Measurements from ENCODE around the gene TCF7L2. TPM values are rescaled to one million over a fixed set of nuclear protein-coding genes. Genes with fewer than 3 reads are reported as not detected.

The TCF7L2 gene
- polyA plus RNA-seq, 1 donor from 2014 or later, result 1.7 TPM

DNA sequence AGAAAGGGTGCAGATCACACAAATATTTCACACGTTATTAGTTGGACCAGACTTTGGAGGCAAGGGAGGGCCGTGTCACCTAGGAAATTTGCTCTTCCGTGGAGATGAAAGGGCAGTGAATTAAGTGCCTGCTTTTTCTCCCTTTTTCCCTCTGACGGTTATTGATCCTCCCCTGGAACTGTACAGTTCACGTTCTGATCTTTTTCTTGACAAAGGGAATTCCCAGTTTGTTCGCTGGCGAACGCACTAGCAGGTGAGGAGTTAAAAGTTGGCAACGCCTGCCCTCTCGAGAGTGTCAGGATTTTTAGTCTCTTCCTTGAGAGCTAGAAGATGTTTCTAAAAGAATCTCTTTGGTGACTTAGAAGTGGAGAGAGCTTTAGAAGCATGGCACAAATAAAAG, 111.5 kb downstream of the TCF7L2 start:
- no peaks in the 10 kb centered on the region for H3K9me3 ChIP-seq (ENCODE audit: low read length)
- no peak overlapping the region for H3K4me2 ChIP-seq (ENCODE audit: low read length)
- TF ChIP-seq POLR2AphosphoS5 (IDR thresholded peaks at IDR 0.05), result no peak
- TF ChIP-seq MXI1 (conservative IDR thresholded peaks at IDR 0.05; ENCODE audit: poor library complexity, severe bottlenecking), result no peak
- TF ChIP-seq RAD21 (conservative IDR thresholded peaks at IDR 0.05), result no peak
- no peak for TF ChIP-seq EZH2 (IDR thresholded peaks at IDR 0.05; ENCODE audit: borderline replicate concordance, insufficient read depth, low read length, poor library complexity, severe bottlenecking)
- TF ChIP-seq, protein P1, sequence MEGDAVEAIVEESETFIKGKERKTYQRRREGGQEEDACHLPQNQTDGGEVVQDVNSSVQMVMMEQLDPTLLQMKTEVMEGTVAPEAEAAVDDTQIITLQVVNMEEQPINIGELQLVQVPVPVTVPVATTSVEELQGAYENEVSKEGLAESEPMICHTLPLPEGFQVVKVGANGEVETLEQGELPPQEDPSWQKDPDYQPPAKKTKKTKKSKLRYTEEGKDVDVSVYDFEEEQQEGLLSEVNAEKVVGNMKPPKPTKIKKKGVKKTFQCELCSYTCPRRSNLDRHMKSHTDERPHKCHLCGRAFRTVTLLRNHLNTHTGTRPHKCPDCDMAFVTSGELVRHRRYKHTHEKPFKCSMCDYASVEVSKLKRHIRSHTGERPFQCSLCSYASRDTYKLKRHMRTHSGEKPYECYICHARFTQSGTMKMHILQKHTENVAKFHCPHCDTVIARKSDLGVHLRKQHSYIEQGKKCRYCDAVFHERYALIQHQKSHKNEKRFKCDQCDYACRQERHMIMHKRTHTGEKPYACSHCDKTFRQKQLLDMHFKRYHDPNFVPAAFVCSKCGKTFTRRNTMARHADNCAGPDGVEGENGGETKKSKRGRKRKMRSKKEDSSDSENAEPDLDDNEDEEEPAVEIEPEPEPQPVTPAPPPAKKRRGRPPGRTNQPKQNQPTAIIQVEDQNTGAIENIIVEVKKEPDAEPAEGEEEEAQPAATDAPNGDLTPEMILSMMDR (IDR thresholded peaks at IDR 0.05; ENCODE audit: poor library complexity, severe bottlenecking), result no peak
- no peak for TF ChIP-seq EP300 (conservative IDR thresholded peaks at IDR 0.05; ENCODE audit: poor library complexity, severe bottlenecking)
- no peak overlapping the region for H2AFZ ChIP-seq (ENCODE audit: low read depth, low read length)
- no peaks in the 10 kb centered on the region for H3K9me2 ChIP-seq (ENCODE audit: insufficient read depth, low read length)
- H3K4me3 ChIP-seq (ENCODE audit: low read length), result no peak overlapping the region
- peaks cover 8% of the 10 kb centered on the region for H3F3A ChIP-seq (ENCODE audit: insufficient read depth, low read length, poor library complexity, severe bottlenecking)
- H3K9ac ChIP-seq (ENCODE audit: low read length), result no peak overlapping the region
- no peaks in the 10 kb centered on the region for H3K27me3 ChIP-seq (ENCODE audit: insufficient read depth, low read depth, low read length)
- H3K27ac ChIP-seq (ENCODE audit: low read length), result no peak overlapping the region
- peaks cover 20% of the 10 kb centered on the region for H3K79me2 ChIP-seq (replicated peaks; ENCODE audit: insufficient read depth, low read length)
- H3K36me3 ChIP-seq (ENCODE audit: insufficient read depth, low read length), result no peaks in the 10 kb centered on the region
- no peaks in the 10 kb centered on the region for H4K20me1 ChIP-seq (ENCODE audit: insufficient read depth)

DNA sequence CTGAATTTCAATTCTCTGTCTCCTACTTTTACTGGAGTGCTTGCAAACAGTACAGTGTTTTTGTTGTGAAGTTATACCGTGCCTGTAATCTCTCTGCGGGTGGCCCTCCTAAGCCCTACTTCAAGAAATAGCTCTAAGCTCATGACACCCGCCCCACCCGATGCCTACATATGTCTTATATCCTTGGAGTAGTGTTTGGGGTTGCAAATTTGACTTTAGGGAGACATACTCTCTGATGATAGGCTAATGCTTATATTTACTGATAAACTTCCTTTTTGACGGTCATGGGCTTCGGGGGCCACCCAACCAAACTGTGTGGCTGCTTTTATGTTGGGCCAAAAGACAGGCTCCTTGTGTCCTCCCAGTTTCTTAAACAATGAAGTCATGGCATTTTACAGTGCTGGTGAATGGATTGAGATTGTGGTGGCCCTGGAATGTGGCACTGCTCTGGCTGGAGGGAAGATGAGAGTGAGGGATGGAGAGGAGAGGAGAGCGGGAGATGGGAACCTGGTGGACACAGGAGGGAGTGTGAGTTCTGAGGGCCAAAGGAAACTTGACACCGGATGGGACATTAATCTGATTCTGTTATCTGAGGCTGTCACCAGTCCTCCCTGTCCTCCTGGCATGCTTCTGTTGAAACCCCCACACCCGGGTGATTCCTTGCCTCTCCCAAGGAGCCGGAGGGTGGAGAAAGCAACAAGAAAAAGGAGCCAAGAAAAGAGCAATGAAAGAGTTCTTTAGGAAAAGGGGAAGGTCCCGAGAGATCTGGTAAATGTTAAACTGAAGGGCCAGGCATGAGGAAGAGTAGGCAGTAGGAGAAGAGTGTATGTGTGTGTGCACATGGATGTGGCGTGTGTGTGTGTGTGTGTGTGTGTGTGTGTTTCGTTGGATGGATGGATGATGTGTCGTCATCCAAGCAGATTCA, 113.3 kb downstream of the TCF7L2 start:
- H3K27ac ChIP-seq (ENCODE audit: low read length), result no peak overlapping the region
- H3K27me3 ChIP-seq (ENCODE audit: insufficient read depth, low read depth, low read length), result no peaks in the 10 kb centered on the region
- H3K9ac ChIP-seq (ENCODE audit: low read length), result no peak overlapping the region
- peaks cover 17% of the 10 kb centered on the region for H3K79me2 ChIP-seq (replicated peaks; ENCODE audit: insufficient read depth, low read length)
- H4K20me1 ChIP-seq (ENCODE audit: insufficient read depth), result no peaks in the 10 kb centered on the region
- H3K36me3 ChIP-seq (ENCODE audit: insufficient read depth, low read length), result no peaks in the 10 kb centered on the region
- TF ChIP-seq MXI1 (conservative IDR thresholded peaks at IDR 0.05; ENCODE audit: poor library complexity, severe bottlenecking), result no peak
- TF ChIP-seq, protein P1 (IDR thresholded peaks at IDR 0.05; ENCODE audit: poor library complexity, severe bottlenecking), result no peak
- TF ChIP-seq, protein P2, sequence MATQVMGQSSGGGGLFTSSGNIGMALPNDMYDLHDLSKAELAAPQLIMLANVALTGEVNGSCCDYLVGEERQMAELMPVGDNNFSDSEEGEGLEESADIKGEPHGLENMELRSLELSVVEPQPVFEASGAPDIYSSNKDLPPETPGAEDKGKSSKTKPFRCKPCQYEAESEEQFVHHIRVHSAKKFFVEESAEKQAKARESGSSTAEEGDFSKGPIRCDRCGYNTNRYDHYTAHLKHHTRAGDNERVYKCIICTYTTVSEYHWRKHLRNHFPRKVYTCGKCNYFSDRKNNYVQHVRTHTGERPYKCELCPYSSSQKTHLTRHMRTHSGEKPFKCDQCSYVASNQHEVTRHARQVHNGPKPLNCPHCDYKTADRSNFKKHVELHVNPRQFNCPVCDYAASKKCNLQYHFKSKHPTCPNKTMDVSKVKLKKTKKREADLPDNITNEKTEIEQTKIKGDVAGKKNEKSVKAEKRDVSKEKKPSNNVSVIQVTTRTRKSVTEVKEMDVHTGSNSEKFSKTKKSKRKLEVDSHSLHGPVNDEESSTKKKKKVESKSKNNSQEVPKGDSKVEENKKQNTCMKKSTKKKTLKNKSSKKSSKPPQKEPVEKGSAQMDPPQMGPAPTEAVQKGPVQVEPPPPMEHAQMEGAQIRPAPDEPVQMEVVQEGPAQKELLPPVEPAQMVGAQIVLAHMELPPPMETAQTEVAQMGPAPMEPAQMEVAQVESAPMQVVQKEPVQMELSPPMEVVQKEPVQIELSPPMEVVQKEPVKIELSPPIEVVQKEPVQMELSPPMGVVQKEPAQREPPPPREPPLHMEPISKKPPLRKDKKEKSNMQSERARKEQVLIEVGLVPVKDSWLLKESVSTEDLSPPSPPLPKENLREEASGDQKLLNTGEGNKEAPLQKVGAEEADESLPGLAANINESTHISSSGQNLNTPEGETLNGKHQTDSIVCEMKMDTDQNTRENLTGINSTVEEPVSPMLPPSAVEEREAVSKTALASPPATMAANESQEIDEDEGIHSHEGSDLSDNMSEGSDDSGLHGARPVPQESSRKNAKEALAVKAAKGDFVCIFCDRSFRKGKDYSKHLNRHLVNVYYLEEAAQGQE (IDR thresholded peaks at IDR 0.05; ENCODE audit: borderline replicate concordance), result no peak
- TF ChIP-seq TAF1 (IDR thresholded peaks at IDR 0.05; ENCODE audit: low read depth), result no peak
- H3K9me2 ChIP-seq (ENCODE audit: insufficient read depth, low read length), result no peaks in the 10 kb centered on the region
- no peak overlapping the region for H3K4me2 ChIP-seq (ENCODE audit: low read length)
- H3K4me3 ChIP-seq (ENCODE audit: low read length), result no peak overlapping the region
- peaks cover 7% of the 10 kb centered on the region for H3F3A ChIP-seq (ENCODE audit: insufficient read depth, low read length, poor library complexity, severe bottlenecking)
- H3K9me3 ChIP-seq (ENCODE audit: low read length), result no peaks in the 10 kb centered on the region
- no peak overlapping the region for H2AFZ ChIP-seq (ENCODE audit: low read depth, low read length)
